GM23248 (cell line): ENCODE results near the gene ZDHHC14.

ENCODE experiments used
- EZH2 ChIP-seq: fragments of 200-600 bp; sonication (generic); IDR thresholded peaks from 2 replicates; pipeline ENCODE4 v1.6.1; 2018; ENCODE audit warnings: antibody characterized with exemption, mild to moderate bottlenecking; ENCODE audit not compliant: insufficient read depth, poor library complexity, severe bottlenecking
- EZH2phosphoT487 ChIP-seq: fragments of 200-600 bp; sonication (generic); IDR thresholded peaks from 2 replicates; pipeline ENCODE4 v1.6.1; 2018; ENCODE audit warnings: antibody characterized with exemption, moderate library complexity, mild to moderate bottlenecking, low read depth; ENCODE audit not compliant: insufficient read depth

- no peak for TF ChIP-seq EZH2phosphoT487
- TF ChIP-seq EZH2: no peak
Measured at GRCh38 chr6:157563611-157564284, 182.8 kb downstream of the ZDHHC14 start.
